ENCODE measurements around the gene HDHD3.

Gene HDHD3

GRCh38 chr9:113337714-113338113 is 39.1 kb downstream of the HDHD3 start:
- Histone ChIP-seq H3K27ac (ENCODE audit: low read depth, low read length) (no peak overlapping the region), H4K8ac (ENCODE audit: low read depth, low read length) (no peak overlapping the region), H2AFZ (ENCODE audit: insufficient read depth, low read length, poor library complexity) (no peak overlapping the region), H3K4me3 (ENCODE audit: low read depth, low read length) (no peak overlapping the region), H4K91ac (ENCODE audit: low read depth, low read length) (no peak overlapping the region), H3K4me2 (ENCODE audit: low read length) (no peak overlapping the region), H2BK120ac (ENCODE audit: insufficient read depth, low read length, poor library complexity) (no peak overlapping the region), H3K9ac (ENCODE audit: low read length) (no peak overlapping the region), H3K27me3 (ENCODE audit: insufficient read depth, low read length) (no peaks in the 10 kb centered on the region), H3K9me3 (ENCODE audit: insufficient read depth, low read depth, low read length) (no peaks in the 10 kb centered on the region), H3K4me1 (ENCODE audit: control insufficient read depth in 1 of 2, insufficient read depth in 2 of 2, low read length in 2 of 2) (no peaks in the 10 kb centered on the region), H3K14ac (ENCODE audit: low read length) (no peak overlapping the region), H3K23ac (ENCODE audit: low read length) (no peak overlapping the region), H4K12ac (ENCODE audit: low read depth, low read length) (no peak overlapping the region), H3K36me3 (ENCODE audit: control insufficient read depth in 1 of 2, insufficient read depth in 2 of 2, low read length in 2 of 2) (no peaks in the 10 kb centered on the region), H2AK5ac (ENCODE audit: low read length) (no peak overlapping the region), H3K79me1 (ENCODE audit: low read length) (no peaks in the 10 kb centered on the region), H2BK12ac (ENCODE audit: low read length) (no peak overlapping the region), H3K4ac (ENCODE audit: low read depth, low read length) (no peak overlapping the region), H3K18ac (ENCODE audit: low read length) (no peak overlapping the region), H2BK5ac (ENCODE audit: low read depth, low read length, poor library complexity) (no peak overlapping the region), H3K79me2 (ENCODE audit: control insufficient read depth, insufficient read depth, low read length, poor library complexity) (no peaks in the 10 kb centered on the region)
- no peak for DNase-seq
- no CpG with 5 or more reads among the region's 2 CpGs for WGBS (ENCODE audit: extremely low coverage, insufficient coverage, insufficient read length)

GRCh38 chr9:113331780-113332179 is 45.0 kb downstream of the HDHD3 start:
- Histone ChIP-seq H2AK5ac (ENCODE audit: low read length) (no peak overlapping the region), H3K79me2 (ENCODE audit: control insufficient read depth, insufficient read depth, low read length, poor library complexity) (no peaks in the 10 kb centered on the region), H2BK5ac (ENCODE audit: low read depth, low read length, poor library complexity) (no peak overlapping the region), H3K14ac (ENCODE audit: low read length) (no peak overlapping the region), H3K79me1 (ENCODE audit: low read length) (no peaks in the 10 kb centered on the region), H3K4me1 (ENCODE audit: control insufficient read depth in 1 of 2, insufficient read depth in 2 of 2, low read length in 2 of 2) (no peaks in the 10 kb centered on the region), H4K12ac (ENCODE audit: low read depth, low read length) (no peak overlapping the region), H2AFZ (ENCODE audit: insufficient read depth, low read length, poor library complexity) (no peak overlapping the region), H4K91ac (ENCODE audit: low read depth, low read length) (no peak overlapping the region), H3K4ac (ENCODE audit: low read depth, low read length) (no peak overlapping the region), H4K8ac (ENCODE audit: low read depth, low read length) (no peak overlapping the region), H3K4me3 (ENCODE audit: low read depth, low read length) (no peak overlapping the region), H3K23ac (ENCODE audit: low read length) (no peak overlapping the region), H2BK12ac (ENCODE audit: low read length) (no peak overlapping the region), H3K4me2 (ENCODE audit: low read length) (no peak overlapping the region), H3K9me3 (ENCODE audit: insufficient read depth, low read depth, low read length) (no peaks in the 10 kb centered on the region), H3K9ac (ENCODE audit: low read length) (no peak overlapping the region), H2BK120ac (ENCODE audit: insufficient read depth, low read length, poor library complexity) (no peak overlapping the region), H3K27ac (ENCODE audit: low read depth, low read length) (no peak overlapping the region), H3K27me3 (ENCODE audit: insufficient read depth, low read length) (no peaks in the 10 kb centered on the region), H3K18ac (ENCODE audit: low read length) (no peak overlapping the region), H3K36me3 (ENCODE audit: control insufficient read depth in 1 of 2, insufficient read depth in 2 of 2, low read length in 2 of 2) (no peaks in the 10 kb centered on the region)
- WGBS (ENCODE audit: extremely low coverage, insufficient coverage, insufficient read length) = no CpG with 5 or more reads among the region's 4 CpGs
- DNase-seq = no peak

- Histone ChIP-seq H4K8ac (ENCODE audit: low read depth, low read length) (no peak overlapping the region), H2AK5ac (ENCODE audit: low read length) (no peak overlapping the region), H2BK120ac (ENCODE audit: insufficient read depth, low read length, poor library complexity) (no peak overlapping the region), H4K91ac (ENCODE audit: low read depth, low read length) (no peak overlapping the region), H3K27ac (ENCODE audit: low read depth, low read length) (no peak overlapping the region), H3K23ac (ENCODE audit: low read length) (no peak overlapping the region), H2AFZ (ENCODE audit: insufficient read depth, low read length, poor library complexity) (no peak overlapping the region), H3K79me2 (ENCODE audit: control insufficient read depth, insufficient read depth, low read length, poor library complexity) (no peaks in the 10 kb centered on the region), H2BK12ac (ENCODE audit: low read length) (no peak overlapping the region), H3K36me3 (ENCODE audit: control insufficient read depth in 1 of 2, insufficient read depth in 2 of 2, low read length in 2 of 2) (no peaks in the 10 kb centered on the region), H3K27me3 (ENCODE audit: insufficient read depth, low read length) (no peaks in the 10 kb centered on the region), H3K9ac (ENCODE audit: low read length) (no peak overlapping the region), H4K12ac (ENCODE audit: low read depth, low read length) (no peak overlapping the region), H3K79me1 (ENCODE audit: low read length) (no peaks in the 10 kb centered on the region), H3K9me3 (ENCODE audit: insufficient read depth, low read depth, low read length) (no peaks in the 10 kb centered on the region), H3K18ac (ENCODE audit: low read length) (no peak overlapping the region), H3K14ac (ENCODE audit: low read length) (no peak overlapping the region), H3K4me1 (ENCODE audit: control insufficient read depth in 1 of 2, insufficient read depth in 2 of 2, low read length in 2 of 2) (no peaks in the 10 kb centered on the region), H3K4me2 (ENCODE audit: low read length) (no peak overlapping the region), H3K4me3 (ENCODE audit: low read depth, low read length) (no peak overlapping the region), H3K4ac (ENCODE audit: low read depth, low read length) (no peak overlapping the region), H2BK5ac (ENCODE audit: low read depth, low read length, poor library complexity) (no peak overlapping the region)
- WGBS (ENCODE audit: extremely low coverage, insufficient coverage, insufficient read length) = no CpG with 5 or more reads among the region's 3 CpGs
- no peak for DNase-seq
Observed at GRCh38 chr9:113328045-113328782, 48.6 kb downstream of the HDHD3 start.

GRCh38 chr9:113326230-113326629 is 50.6 kb downstream of the HDHD3 start:
- Histone ChIP-seq H2AK5ac (ENCODE audit: low read length) (no peak overlapping the region), H2BK12ac (ENCODE audit: low read length) (no peak overlapping the region), H3K27ac (ENCODE audit: low read depth, low read length) (no peak overlapping the region), H3K79me1 (ENCODE audit: low read length) (no peaks in the 10 kb centered on the region), H3K9me3 (ENCODE audit: insufficient read depth, low read depth, low read length) (no peaks in the 10 kb centered on the region), H3K4me1 (ENCODE audit: control insufficient read depth in 1 of 2, insufficient read depth in 2 of 2, low read length in 2 of 2) (no peaks in the 10 kb centered on the region), H3K4me3 (ENCODE audit: low read depth, low read length) (no peak overlapping the region), H2AFZ (ENCODE audit: insufficient read depth, low read length, poor library complexity) (no peak overlapping the region), H3K36me3 (ENCODE audit: control insufficient read depth in 1 of 2, insufficient read depth in 2 of 2, low read length in 2 of 2) (no peaks in the 10 kb centered on the region), H3K79me2 (ENCODE audit: control insufficient read depth, insufficient read depth, low read length, poor library complexity) (no peaks in the 10 kb centered on the region), H3K4me2 (ENCODE audit: low read length) (no peak overlapping the region), H3K27me3 (ENCODE audit: insufficient read depth, low read length) (no peaks in the 10 kb centered on the region), H2BK5ac (ENCODE audit: low read depth, low read length, poor library complexity) (no peak overlapping the region), H4K8ac (ENCODE audit: low read depth, low read length) (no peak overlapping the region), H4K91ac (ENCODE audit: low read depth, low read length) (no peak overlapping the region), H3K9ac (ENCODE audit: low read length) (no peak overlapping the region), H4K12ac (ENCODE audit: low read depth, low read length) (no peak overlapping the region), H3K23ac (ENCODE audit: low read length) (no peak overlapping the region), H2BK120ac (ENCODE audit: insufficient read depth, low read length, poor library complexity) (no peak overlapping the region), H3K4ac (ENCODE audit: low read depth, low read length) (no peak overlapping the region), H3K14ac (ENCODE audit: low read length) (no peak overlapping the region), H3K18ac (ENCODE audit: low read length) (no peak overlapping the region)
- DNase-seq = no peak
- WGBS (ENCODE audit: extremely low coverage, insufficient coverage, insufficient read length) = no CpG with 5 or more reads among the region's 4 CpGs

All from trophoblast cell (in vitro differentiated cells and primary cell).